DMS53 treated with DMSO at 0.1 percent for 48 hours (cell line): ENCODE data around the gene ALG8.
"Not testable (repeated sequence)": the region's sequence is repeated elsewhere in the genome, so short reads cannot be mapped to it uniquely, and the experiment has no call there.

Source experiments
- DNase-seq: peaks from one replicate; lab custom pipeline; 2025; ENCODE audit not compliant: unreplicated experiment; lab: John Stamatoyannopoulos, UW

ALG8 gene

GRCh38 chr11:78100676-78101472 is 38.6 kb downstream of the ALG8 start:
- DNase-seq = peak; percentile 97

DNA sequence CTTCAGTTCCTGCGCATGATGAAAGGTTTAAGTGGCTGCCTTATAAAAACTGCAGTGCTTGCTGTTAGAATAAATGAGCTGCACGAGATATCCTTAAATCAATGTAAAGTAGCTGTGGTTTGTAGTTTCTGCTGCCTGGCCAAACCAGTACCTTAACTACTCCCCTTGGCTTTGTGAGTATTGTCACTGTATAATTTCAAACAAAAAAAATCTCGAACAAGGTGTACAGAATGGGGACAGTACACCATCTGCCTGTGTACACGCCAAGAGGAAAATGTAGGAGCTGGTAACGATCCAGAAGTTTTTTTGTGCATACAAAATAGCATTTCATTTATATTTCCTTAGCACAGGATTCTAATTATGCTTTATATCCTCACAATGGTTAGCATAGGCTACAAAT is 39.2 kb downstream of the ALG8 start:
- DNase-seq = no peak

DNA sequence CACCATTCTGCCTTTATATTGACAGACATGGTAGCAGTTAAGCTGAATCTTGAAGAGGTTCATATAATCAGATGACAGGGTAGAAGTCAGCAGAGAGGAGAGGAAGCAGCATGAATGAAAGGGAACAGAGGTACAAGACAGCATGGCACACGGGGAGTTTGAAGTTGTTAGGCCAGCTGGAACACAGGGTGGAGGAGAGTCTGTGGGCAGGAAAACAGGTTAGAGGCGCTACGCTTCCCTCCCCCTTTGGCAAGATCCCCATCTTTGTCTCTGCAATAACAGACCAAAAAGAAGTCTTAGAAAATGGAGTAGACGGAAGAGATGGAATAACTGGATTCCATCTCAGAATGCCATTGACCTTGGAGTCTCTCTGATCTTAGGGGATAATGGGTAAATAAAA is 39.8 kb downstream of the ALG8 start:
- DNase-seq = no peak

DNA sequence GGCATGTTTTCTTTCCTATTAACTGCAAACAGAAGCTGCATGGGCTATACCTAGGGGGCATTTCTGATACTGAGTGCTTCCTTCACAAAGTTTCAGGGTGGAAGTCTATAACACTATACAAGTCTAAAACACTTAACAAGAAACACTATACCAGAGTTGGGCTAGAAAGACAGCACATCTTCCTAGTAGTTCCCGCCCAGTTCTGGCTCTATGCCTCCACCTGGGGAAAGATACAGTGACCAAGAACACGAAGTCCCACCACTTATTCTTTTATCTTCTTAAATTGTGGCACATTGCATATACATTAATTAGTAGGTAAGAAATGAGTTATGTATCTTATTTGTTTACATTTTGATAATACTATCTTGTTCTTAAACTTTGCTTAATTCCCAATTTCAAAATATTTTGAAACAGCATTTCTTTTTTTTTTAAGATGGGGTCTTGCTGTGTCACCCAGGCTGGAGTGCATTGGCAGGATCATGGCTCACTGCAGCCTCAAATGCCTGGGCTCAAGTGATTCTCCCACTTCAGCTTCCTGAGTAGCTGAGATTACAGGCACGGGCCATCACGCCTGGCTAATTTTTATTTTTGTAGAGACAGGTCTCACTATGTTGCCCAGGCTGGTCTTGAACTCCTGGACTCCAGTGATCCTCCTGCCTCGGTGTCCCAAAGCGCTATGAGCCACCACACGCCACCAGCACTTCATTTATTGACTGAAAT is 41.6 kb downstream of the ALG8 start:
- no peak for DNase-seq

- no peak for DNase-seq
These were observed 45.2 kb downstream of the ALG8 start for GRCh38 chr11:78094250-78094649.

GRCh38 chr11:78086521-78087074 is 52.8 kb downstream of the ALG8 start:
- not testable (repeated sequence) for DNase-seq

DNA sequence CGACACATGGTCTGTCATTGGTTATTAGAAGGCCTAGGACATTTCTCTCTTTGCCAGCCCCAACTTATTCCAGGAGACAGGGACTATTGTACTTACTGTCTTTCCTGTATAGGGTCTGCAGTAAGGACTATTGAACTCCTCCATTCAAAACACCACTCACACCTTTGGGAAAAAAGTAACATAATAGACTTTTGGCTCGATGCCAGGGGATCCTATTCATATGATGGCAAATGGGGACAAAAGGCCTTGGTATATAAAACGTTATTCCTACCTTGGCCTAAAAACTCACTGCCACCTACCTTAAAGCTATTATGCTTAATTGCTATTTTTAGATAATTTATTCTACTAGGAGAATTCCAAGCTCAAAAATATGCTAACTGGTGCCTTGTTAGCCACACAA is 53.5 kb downstream of the ALG8 start:
- no peak for DNase-seq

DNA sequence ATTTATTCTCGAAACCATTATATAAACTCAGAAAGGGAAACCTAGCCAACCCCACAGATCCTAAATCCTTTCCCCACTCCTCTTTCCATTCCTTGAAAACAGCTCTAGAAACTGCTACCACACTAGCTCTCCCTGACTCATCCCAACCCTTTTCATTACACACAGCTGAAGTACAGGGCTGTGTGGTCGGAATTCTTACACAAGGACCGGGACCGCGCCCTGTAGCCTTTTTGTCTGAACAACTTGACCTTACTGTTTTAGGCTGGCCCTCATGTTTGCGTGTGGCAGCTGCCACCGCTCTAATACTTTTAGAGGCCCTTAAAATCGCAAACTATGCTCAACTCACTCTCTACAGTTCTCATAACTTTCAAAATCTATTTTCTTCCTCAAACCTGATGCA is 54.9 kb downstream of the ALG8 start:
- DNase-seq = not testable (repeated sequence)

DNA sequence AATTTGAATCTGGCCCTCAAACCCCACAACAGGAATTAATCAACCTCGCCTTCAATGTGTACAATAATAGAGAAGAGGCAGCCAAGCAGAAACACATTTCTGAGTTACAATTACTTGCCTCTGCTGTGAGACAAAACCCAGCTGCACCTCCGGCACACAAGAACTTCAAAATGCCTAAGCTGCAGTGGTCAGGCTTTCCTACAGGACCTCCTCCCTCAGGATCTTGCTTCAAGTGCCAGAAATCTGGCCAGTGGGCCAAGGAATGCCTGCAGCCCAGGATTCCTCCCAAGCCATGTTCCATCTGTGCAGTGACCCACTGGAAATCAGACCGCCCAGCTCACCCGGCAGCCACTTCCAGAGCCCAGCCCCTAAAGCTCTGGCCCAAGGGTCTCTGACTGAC is 56.4 kb downstream of the ALG8 start:
- DNase-seq = no peak

- DNase-seq = no peak
These were observed 57.3 kb downstream of the ALG8 start for GRCh38 chr11:78082146-78082545.

DNA sequence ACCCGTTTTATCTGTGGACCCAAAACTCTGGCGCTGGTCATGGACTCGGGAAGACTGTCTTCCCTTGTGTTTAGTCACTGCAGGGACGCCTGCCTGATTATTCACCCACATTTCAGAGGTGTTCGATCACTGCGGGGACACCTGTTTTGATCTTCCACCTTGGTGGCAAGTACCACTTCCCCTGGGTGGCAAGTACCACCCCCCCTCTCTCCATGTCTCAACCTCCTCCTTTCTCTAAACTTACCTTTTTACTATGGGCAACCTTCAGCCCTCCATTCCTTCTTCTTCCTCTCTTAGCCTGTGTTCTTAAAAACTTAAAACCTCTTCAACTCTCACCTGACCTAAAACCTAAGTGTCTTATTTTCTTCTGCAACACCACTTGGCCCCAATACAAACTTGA is 57.8 kb downstream of the ALG8 start:
- no peak for DNase-seq

- no peak for DNase-seq
These were observed 58.5 kb downstream of the ALG8 start for GRCh38 chr11:78080818-78081495.

- DNase-seq = peak; percentile 79
These were observed 59.2 kb downstream of the ALG8 start for GRCh38 chr11:78080084-78080817.

DNA sequence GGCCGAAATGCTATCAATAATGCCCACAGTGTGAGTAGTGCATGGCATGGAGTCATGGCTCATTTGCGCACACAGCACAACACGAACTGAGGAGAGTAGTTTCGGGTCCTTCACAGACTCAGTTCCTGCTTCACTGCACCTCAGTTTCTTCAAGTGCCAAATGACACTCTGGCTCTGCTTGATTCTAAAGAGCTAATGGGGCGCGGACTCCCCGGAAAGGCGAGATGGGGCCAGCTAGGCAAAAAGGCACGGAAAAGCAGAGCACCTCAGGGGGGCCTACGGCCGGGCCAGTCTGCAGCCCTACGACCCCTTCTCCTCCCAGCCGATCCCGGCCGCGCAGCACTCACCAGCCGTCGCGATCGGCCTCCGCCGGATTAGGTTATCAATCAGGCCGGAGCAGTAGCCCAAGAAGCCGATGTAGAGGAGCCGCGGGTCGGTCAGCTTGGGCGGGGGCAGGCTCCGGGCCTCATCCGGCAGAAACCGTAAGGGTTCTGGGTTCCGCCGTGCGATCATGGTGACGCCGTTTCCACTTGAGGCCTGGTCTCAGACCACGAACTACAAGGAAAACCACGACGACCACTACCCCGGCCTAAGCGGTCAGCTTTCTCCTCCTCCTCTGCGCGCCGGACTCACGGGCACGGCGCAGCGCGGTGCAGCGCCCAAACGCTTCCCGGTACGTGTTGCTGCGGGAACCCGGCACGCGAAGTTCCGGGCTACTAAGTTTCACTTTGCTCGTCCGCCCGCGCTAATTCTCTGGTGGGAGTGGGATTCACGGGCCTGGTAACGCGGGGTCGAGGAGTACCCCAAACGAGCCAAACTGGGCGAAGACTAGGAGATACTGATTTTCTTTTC is 60.0 kb downstream of the ALG8 start, which contains the start of gene NDUFC2:
NDUFC2 (minus strand) TSS at position 631 of the 852 bp plus-strand sequence; CDS start at position 513, 118 bp downstream.
- peak; percentile 86 for DNase-seq

DNA sequence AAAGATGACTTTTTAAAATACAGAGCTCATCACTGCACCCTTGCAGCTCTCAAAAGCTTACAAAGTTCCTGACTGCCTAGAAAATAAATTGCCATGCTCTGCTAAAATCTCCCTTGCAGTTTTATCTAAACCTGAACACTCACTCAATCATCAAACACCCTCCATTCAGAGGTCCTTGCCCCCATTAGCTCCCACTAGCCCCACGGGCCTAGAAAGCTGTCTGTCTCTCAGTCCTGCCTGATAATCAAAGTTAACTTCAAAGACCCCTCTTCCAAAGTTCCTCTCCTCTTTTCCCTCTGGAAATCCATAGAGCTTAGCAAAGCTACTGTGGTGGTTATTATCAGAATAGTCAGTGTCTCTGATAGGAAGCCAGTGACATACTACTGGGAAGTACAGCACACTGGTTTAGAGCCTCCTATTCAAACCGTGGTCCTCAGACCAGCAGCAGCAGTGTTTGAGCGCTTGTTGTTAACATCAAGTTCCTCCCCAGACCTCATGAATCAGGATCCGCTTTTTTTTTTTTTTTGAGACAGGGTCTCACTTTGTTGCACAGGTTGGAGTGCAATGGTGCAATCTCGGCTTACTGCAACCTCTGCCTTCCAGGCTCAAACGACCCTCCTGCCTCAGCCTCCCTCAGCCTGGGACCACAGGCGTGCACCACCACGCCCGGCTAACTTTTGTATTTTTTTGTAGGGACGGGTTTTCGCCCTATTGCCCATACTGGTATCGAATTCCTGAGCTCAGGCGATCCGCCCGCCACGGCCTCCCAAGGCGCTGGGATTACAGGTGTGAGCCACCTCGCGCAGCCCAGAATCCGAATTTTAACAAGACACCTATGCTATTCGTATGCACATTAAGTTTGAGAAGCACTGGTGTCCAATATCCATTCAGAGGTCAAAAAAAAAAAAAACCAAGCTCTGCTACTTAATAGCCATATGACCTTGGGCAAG is 60.9 kb downstream of the ALG8 start:
- DNase-seq = no peak

- DNase-seq = not testable (repeated sequence)
These were observed 61.8 kb downstream of the ALG8 start for GRCh38 chr11:78077592-78077991.

DNA sequence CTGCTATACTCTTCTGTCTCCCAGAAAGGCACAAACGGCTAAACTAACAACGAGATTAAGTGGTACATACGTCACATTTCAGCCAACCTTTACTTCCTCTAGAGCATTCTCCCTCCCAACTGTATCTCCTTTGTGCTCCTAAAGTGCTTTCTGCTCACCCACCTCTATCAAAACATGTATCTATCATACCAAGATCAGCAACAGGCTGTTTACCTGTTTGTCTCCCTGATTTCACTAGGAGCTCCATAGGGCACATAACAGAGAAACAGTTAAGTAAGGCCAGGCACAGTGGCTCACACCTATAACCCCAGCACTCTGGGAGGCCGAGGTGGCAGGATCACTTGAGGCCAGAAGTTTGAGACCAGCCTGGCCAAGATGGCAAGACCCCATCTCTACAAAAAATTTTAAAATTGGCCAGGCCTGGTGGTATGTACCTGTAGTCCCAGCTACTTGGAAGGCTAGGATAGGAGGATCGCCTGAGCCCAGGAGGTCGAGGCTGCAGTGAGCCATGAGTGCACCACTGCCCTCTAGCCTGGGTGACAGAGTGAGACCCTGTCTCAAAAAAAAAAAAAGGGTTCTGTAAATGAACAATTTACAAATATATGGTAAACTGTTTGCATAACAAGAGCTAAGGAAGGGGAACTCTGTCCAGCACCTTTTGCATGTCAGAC is 62.6 kb downstream of the ALG8 start:
- no peak for DNase-seq

- DNase-seq = no peak
These were observed 64.7 kb downstream of the ALG8 start for GRCh38 chr11:78074756-78075155.
